A549 treated with CpdA at 1 μM for 4 hours (cell line): ENCODE data around the gene CCDC141. TPM values are rescaled to one million over a fixed set of nuclear protein-coding genes. Genes with fewer than 3 reads are reported as not detected.

Source experiments
- total RNA-seq: library from RNA; stranded (reverse); fragments of 200-300 nt; extraction: Qiagen RNA extraction; gene quantifications from 5 replicates; pipeline ENCODE4 v1.2.3, GENCODE V29; 2022; ENCODE audit warnings: low read depth

Gene CCDC141, protein sequence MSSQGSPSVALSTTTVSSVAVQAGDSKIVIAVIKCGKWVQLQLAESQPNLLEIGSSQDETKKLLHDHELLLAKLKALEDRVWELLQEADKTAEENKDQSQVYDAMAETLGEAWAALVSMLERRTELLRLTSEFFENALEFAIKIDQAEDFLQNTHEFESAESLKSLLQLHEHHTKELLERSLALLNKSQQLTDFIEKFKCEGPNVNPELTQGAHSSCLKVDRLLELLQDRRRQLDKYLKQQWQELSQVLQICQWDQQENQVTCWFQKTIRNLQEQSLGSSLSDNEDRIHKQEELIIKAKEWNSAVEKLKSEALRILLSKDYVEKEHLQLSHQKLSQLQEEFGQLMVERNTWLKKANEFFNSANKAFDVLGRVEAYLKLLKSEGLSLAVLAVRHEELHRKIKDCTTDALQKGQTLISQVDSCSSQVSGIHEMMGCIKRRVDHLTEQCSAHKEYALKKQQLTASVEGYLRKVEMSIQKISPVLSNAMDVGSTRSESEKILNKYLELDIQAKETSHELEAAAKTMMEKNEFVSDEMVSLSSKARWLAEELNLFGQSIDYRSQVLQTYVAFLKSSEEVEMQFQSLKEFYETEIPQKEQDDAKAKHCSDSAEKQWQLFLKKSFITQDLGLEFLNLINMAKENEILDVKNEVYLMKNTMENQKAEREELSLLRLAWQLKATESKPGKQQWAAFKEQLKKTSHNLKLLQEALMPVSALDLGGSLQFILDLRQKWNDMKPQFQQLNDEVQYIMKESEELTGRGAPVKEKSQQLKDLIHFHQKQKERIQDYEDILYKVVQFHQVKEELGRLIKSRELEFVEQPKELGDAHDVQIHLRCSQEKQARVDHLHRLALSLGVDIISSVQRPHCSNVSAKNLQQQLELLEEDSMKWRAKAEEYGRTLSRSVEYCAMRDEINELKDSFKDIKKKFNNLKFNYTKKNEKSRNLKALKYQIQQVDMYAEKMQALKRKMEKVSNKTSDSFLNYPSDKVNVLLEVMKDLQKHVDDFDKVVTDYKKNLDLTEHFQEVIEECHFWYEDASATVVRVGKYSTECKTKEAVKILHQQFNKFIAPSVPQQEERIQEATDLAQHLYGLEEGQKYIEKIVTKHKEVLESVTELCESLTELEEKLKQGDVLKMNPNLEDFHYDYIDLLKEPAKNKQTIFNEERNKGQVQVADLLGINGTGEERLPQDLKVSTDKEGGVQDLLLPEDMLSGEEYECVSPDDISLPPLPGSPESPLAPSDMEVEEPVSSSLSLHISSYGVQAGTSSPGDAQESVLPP (N-terminal part only)
- not detected in 5 replicates for total RNA-seq

GRCh38 chr2:179049546-179050311, at the start of gene CCDC141:
Gene CCDC141, minus strand, starts transcription at chr2:179050137. Its CDS starts 196 bp downstream, at chr2:179049941.

GRCh38 chr2:178807227-178808008, 242.5 kb downstream of the CCDC141 start, which contains the start of gene TTN:
Gene TTN, minus strand, starts transcription at chr2:178807423. Its CDS starts 2,781 bp downstream, at chr2:178804642.

Other genes starting within 250 kb of the CCDC141 start
- gene TTN, start 242.7 kb downstream of the CCDC141 start, total RNA-seq: under 0.01 to 0.03 TPM (median 0.01 TPM) in 4 of 5 replicates, not detected in the other
- gene SESTD1, start 214.7 kb upstream of the CCDC141 start, total RNA-seq: 14.3 to 28.3 TPM (median 21.7 TPM) in 5 replicates